Coronary artery (tissue), 2 donors: ENCODE data around the gene ZNF827.

Source experiments
- DNase-seq: peaks from one replicate; pipeline ENCODE4 v3.0.0-alpha.2; 2017; ENCODE audit warnings: low spot score
- H3K27ac ChIP-seq, 2 donors: fragments of 200-600 bp; sonication (generic); one replicate each; pipeline ENCODE4 v1.5.1; 2016 to 2019
- H3K4me3 ChIP-seq: fragments of 200-600 bp; sonication (generic); 2 replicates; pipeline ENCODE4 v1.5.1; 2016; ENCODE audit warnings: mild to moderate bottlenecking, moderate library complexity
- CTCF ChIP-seq: fragments of 200-600 bp; sonication (generic); IDR thresholded peaks from one replicate; pipeline ENCODE4 v1.5.1; 2019; ENCODE audit warnings: antibody characterized with exemption

ZNF827 gene

GRCh38 chr4:145859426-145859825, 79.2 kb downstream of the ZNF827 start:
- no peak for DNase-seq
- H3K4me3 ChIP-seq: no peak overlapping the region
- H3K27ac ChIP-seq: no peak overlapping the region
- no peak for TF ChIP-seq CTCF

- DNase-seq: no peak
- no peak for TF ChIP-seq CTCF
- Histone ChIP-seq H3K27ac (no peak overlapping the region), H3K4me3 (no peak overlapping the region)
Measured at GRCh38 chr4:145852256-145852839, 86.3 kb downstream of the ZNF827 start.

GRCh38 chr4:145851511-145852201, 87.0 kb downstream of the ZNF827 start:
- TF ChIP-seq CTCF: no peak
- H3K27ac ChIP-seq: no peak overlapping the region
- no peak overlapping the region for H3K4me3 ChIP-seq
- no peak for DNase-seq

GRCh38 chr4:145847764-145848163, 90.9 kb downstream of the ZNF827 start:
- DNase-seq: no peak
- no peak overlapping the region for H3K4me3 ChIP-seq
- no peak for TF ChIP-seq CTCF
- H3K27ac ChIP-seq: no peak overlapping the region

- Histone ChIP-seq H3K27ac (no peak overlapping the region), H3K4me3 (no peak overlapping the region)
- TF ChIP-seq CTCF: no peak
- no peak for DNase-seq
Measured at GRCh38 chr4:145845118-145845517, 93.5 kb downstream of the ZNF827 start.

- Histone ChIP-seq H3K27ac (no peak overlapping the region), H3K4me3 (no peak overlapping the region)
- no peak for TF ChIP-seq CTCF
- no peak for DNase-seq
Measured at GRCh38 chr4:145843639-145844038, 95.0 kb downstream of the ZNF827 start.

GRCh38 chr4:145843148-145843547, 95.5 kb downstream of the ZNF827 start:
- Histone ChIP-seq H3K27ac (no peak overlapping the region), H3K4me3 (no peak overlapping the region)
- no peak for TF ChIP-seq CTCF
- DNase-seq: no peak
